GM19193 (cell line): Measurements from ENCODE around the gene HNRNPL.

Experiments
- POLR2A ChIP-seq: IDR thresholded peaks from 4 replicates; pipeline ENCODE4 v1.6.1; 2011; ENCODE audit not compliant: insufficient read depth, insufficient read length; ENCODE audit errors: extremely low read depth

The HNRNPL gene

DNA sequence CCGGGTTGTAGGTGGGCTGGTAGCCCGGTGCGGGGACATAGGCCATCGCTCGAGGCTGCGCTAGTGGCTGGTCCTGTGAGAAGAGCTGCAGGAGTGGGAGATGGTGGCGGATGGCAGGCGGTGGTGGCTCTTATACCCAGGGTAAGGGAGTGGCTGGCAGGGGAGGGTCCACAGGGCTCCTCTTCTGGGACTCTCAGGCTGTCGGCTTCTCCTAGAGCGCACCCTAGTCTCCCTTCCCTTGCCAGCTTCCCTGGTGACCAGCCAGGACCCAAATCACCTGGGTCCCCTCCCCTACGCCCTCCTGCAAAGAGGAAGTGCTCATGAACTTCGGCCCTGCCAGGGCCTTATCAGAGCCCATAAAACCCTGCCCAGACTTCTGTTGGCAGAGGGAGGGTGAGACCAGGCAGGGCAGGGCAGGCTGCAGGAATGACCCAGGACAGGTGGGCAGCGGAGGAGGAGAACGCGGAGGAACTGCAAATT is 36.9 kb downstream of the HNRNPL start, which contains the start of gene LGALS4:
LGALS4 (minus strand) TSS at position 105 of the 480 bp plus-strand sequence; CDS start at position 46, 59 bp downstream.
- TF ChIP-seq POLR2A: no peak

DNA sequence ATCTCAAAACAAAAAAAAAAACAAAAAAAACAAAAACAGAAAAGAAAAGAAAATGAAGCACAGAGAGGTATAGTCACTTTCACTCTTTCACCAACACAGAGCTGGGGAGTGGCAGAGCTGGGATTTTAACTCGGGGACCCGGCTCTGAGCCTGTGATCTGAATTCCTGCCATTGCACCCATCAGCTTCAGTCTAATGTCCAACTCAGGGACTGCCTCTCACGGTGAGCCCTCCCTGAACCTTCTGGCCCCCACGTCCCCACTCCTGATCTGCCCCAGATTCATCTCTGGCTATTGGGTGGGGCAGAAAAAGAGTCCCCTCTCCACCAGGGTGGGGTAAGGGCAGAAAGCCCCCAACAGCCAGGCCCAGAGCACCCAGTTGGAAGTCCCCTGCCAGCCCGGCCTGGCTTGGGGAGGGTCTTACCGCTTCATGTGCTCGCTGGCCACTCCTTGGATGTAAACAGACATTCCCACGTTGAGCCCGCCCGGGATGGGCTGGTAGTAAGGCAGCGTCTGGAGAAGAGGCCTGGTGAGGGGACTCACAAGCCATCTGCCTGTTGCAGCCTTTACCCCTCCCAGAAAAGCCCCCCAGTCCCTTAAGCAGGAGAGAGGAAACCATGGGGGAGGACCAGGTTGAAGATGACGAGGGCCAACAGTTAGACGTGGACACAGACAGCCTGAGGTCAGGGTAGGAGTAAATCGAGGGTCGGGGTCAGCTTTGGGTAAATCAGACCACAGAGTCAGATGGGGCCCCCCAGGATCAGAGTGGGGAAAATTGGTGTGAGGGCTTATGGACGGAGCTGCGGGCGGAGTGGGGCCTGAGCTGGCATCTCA is 37.6 kb downstream of the HNRNPL start:
- no peak for TF ChIP-seq POLR2A

DNA sequence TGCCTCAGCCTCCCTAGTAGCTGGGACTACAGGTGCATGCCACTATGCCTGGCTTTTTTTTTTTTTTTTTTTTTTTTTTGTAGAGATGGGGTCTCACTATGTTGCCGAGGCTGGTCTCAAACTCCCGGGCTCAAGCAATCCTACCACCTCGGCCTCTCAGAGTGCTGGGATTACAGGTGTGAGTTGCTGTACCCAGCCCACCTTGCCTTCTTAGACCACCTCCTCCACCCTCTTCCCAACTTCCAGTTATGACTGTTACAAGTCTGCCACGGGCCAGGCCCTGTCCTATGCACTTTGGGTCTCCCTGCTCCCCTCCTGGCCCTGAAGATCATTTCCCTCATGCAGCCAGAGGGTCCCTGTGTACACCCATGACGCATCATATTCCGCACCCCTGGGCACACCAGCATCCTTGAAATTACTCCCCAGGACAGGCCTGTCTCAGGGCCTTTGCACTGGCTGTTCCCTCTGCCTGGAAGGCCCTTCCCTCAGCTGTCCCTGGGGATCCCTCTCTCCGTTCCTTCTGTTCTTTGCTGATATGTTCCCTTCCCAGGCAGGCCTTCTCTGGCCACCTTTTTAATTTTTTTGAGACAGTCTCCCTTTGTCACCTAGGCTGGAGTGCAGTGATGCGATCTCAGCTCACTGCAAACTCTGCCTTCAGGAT is 40.1 kb downstream of the HNRNPL start:
- no peak for TF ChIP-seq POLR2A

DNA sequence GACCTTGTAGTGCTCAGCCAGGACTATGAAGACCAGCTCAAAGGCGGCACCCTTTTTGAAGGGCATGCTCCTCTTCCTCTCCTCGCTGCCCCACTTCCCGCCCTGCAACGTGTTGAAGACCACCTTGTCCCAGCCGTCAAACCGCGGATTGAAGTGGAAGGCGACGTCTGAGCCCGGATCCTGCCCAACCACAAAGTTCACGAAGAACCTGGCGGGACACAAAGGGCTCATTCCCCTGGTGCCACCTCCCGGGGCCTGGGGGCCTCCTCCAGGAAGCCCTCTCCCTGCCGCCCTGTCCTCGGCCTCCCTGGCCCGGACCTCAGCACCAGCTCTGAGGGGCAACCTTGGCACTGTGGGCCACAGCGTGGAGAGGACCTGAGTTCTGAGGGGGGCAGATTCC is 41.0 kb downstream of the HNRNPL start:
- no peak for TF ChIP-seq POLR2A

DNA sequence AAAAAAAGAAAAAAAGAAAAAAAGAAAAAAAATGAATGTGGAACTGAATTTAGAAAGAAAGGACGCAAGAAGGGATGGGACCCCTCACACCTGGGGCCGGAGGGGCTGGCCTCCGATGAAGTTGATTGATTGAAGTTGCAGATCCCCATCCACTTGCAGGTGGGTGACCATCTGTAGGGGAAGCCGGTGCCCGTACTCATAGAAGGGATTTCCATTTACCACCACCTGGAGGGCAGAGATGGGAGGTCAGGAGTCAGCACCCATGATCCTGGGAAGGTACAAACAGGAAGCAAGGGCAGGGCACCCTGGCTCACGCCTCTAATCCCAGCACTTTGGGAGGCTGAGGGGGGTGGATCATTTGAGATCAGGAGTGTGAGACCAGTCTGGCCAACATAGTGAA is 43.4 kb downstream of the HNRNPL start:
- no peak for TF ChIP-seq POLR2A

DNA sequence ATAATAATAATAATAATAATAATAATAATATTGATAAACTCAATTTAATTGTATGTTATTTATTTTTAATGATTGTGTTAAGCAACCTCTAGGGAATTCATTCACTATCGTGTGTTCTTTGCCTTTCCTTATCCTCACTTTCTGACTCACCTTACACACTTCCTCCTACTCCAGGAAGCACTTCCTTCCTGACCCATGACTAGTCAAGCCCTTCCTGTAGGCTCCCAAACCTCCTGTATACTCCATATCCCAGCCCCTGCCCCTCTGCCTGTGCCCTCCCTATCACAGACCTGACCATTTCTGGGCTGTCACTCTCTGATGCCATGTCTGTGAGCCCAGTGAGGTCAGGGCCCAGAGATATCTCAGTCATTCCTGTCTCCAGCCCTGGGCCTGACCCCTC is 44.6 kb downstream of the HNRNPL start:
- no peak for TF ChIP-seq POLR2A

DNA sequence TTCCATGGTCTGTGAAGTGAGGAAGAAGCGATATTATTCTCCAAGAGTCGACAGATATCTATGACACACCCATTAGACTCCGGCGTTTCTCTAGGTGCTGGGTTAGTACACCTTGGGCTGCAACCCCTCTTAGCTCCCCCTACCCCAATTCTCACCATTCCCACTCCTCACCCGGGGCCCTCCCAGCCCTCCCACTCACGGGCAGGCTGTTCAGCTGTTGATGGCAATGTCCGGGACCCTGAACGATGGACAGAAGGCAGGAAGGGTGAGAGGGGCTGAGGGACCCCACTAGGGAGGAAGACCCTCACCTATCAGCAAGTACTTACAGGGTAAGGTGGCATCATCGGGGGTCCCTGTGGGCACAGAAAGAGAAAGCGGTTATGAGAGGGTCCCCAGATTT is 46.2 kb downstream of the HNRNPL start:
- TF ChIP-seq POLR2A: no peak

DNA sequence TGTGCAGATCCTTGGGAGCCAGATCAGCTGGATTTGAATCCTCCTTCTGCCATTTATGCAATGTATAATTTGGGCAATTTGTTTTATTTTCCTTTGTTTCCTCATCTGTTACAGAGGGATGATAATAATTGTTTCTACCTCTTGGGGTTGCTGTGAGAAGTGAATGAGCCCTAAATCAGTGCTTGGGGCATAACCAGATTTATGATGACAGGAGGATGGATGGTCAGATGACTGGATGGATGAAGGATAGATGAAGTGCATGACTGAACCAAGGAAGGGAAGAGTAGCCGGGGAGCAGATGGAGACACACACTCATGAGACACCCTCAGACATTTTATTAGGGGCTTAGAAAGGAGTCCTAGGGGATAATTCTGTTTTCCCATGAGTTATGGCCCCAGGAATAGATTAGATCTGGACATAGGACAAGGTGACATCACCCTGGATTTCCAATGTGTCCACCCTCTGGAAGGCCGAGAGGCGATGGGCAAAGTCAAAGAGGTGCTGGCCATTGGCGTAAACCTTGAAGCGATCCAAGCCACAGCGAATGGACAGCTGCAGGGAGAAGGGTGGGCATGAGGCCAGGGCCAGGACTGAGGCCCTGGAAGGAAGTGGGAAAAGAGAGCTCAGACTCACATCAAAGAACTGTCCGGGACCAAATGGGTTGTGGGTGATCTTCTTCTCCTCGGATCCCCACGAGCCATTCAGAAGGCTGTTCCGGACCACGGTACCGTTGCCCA is 48.3 kb downstream of the HNRNPL start:
- no peak for TF ChIP-seq POLR2A

DNA sequence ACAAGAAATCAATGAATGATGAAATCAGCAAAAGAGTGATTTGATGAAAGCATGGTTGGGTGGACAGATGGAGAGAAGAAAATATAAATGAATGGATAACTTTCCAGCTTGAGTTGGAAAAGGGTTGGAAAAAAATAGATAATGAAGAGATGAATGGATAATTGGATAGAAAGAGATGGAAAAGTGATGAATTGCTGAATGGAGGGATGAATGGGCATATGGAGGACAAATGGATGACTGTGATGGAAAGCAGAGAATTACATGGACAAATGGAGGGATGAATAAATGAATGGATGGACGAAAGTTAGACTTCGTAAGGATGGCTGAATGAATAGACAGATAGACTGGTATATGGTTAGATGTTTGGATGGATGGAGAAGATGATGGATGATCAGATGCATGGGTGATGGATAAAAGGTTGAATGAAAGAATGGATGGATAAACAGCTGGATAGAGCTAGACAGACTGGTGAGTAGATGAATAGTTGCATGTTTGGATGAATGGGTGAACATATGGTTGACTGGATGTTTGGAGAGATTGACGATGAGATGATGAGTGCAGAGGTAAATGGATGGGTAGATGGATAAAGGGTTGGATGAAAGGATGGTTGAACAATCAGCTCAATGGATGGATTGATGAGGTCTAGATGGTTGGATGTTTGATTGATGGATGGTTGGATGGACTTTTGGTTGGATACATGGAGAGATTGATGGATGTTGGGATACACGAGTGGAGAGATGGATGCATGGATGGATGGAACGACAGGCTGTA is 49.0 kb downstream of the HNRNPL start:
- TF ChIP-seq POLR2A: no peak

DNA sequence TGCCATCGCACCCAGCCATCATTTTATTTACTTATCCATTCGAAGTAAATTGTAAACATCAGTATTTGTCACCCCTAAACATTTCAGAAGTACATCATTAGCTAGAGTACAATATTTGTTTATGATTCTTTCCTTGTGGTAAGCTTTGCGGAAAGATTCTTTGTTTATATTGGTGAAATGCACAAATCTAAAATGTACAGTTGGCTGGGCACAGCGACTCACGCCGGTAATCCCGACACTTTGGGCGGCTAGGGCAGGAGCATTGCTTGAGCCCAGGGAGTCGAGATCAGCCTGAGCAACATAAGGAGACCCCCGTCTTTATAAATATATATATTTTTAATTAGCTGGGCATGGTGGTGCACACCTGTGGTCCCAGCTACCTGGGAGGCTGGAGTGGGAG is 50.7 kb downstream of the HNRNPL start:
- TF ChIP-seq POLR2A: no peak

DNA sequence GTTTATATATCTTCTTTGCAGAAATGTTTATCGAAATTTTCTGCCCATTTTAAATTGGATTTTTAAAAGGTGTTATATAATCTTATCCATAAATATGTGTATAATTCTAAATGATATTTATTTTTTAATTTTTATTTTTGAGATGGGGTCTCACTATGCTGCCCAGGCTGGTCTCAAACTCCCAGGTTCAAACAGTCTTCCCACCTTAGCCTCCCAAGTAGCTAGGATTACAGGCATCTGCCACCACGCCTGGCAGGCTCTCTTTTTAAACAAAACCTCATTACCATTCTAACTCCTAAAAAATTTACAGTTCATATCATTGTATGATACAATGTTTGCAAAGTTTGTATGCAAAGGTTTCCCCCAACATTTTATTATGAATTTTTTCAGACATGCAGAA is 53.6 kb downstream of the HNRNPL start:
- no peak for TF ChIP-seq POLR2A

DNA sequence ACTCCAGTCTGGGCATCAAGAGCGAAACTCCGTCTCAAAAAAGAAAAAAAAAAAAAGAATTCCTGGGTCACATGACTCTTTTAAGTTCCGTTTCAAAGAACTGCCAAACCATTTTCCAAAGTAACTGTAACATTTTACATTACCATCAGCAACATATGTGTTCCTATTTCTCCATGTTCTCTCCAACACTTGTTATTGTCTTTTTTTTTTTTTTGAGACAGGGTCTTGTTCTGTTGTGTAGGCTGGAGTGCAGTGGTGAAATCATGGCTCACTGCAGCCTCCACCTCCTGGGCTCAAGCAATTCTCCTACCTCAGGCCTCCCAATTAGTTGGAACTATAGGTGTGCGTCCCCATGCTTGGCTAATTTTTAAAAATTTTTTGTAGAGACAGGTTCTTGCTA is 54.2 kb downstream of the HNRNPL start:
- TF ChIP-seq POLR2A: no peak

DNA sequence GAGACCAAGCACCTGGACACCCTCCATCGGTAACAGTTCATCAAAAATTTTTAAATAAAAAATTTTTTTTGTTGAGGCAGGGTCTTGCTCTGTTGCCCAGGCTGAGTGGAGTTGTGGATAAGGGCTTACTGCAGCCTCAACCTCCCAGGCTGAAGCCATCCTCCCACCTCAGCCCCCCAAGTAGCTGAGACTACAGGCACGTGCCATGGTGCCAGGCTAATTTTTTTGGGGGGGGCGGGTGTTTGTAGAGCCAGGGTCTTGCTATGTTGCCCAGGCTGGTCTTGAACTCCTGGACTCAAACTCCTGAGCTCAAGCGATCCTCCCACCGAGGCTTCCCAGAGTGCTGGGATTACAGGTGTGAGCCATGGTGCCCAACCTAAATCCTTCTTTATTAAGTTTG is 56.1 kb downstream of the HNRNPL start:
- no peak for TF ChIP-seq POLR2A

DNA sequence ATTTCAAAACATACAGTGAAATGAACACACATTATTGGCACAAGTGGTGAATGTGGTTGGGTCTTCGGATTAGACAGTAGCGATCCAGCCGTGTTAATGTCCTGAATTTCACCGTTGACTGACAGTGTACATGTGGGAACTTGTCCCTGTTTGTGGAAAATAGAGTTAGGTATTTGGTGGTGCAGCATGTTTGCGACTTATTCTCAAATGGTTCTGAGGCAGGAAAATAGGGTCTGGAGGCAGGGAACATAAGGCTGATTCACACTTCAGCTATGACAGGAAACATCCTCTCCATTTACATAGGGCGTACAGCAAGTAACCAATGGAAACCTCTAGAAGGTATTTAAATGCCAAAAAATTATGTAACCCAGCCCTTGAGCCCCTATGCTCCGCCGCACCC is 56.6 kb downstream of the HNRNPL start:
- TF ChIP-seq POLR2A: no peak
